22Rv1 (cell line): ENCODE data around the gene COL18A1.

Experiments used
- CTCF ChIP-seq: fragments of 450-650 bp; IDR thresholded peaks from 2 replicates; pipeline ENCODE4 v1.5.1; 2017; ENCODE audit warnings: mild to moderate bottlenecking
- ZFX ChIP-seq: fragments of 450-650 bp; IDR thresholded peaks from 2 replicates; pipeline ENCODE4 v1.6.1; 2017; ENCODE audit warnings: antibody characterized with exemption, borderline replicate concordance

- TF ChIP-seq CTCF (no peak), ZFX (no peak)
Measured at GRCh38 chr21:45405819-45406762, 1.1 kb downstream of the COL18A1 start.
